K562 (cell line): ENCODE data around the gene ENTREP1.

Experiments
- MEF2D ChIP-seq: conservative IDR thresholded peaks from 2 replicates; pipeline ENCODE4 v1.6.1; 2016; ENCODE audit warnings: low read depth, missing genetic modification characterization, missing compliant biosample characterization
- TAF1 ChIP-seq: IDR thresholded peaks from 2 replicates; pipeline ENCODE4 v1.6.1; 2011; ENCODE audit warnings: mild to moderate bottlenecking, low read length, moderate library complexity; ENCODE audit not compliant: insufficient read depth, control insufficient read depth, severe bottlenecking; ENCODE audit errors: extremely low read depth
- TEAD4 ChIP-seq, 2 experiments: sonication (generic) in 1 of 2; formaldehyde crosslinking in 1 of 2; IDR thresholded peaks; 2 replicates each; pipeline versions ENCODE4 v1.6.1 to v1.8.0; 2012 to 2022; ENCODE audit warnings: borderline replicate concordance in 1 of 2, inconsistent platforms in 1 of 2, low read length in 1 of 2, mild to moderate bottlenecking in 1 of 2, missing genetic modification reagents in 1 of 2
- ZNF436 ChIP-seq: fragments of 250-450, 450-650 bp; sonication (Bioruptor Pico); formaldehyde crosslinking; IDR thresholded peaks from 2 replicates; pipeline ENCODE4 v1.7.0; 2020; ENCODE audit warnings: mild to moderate bottlenecking
- ZNF589 ChIP-seq: fragments of 200-800 bp; sonication (Bioruptor generic); IDR thresholded peaks from 2 replicates; pipeline ENCODE4 v1.6.1; 2016; ENCODE audit warnings: low read depth, missing genetic modification characterization, missing compliant biosample characterization
- ZNF830 ChIP-seq: fragments of 250-450 bp; sonication (Bioruptor Pico); IDR thresholded peaks from 2 replicates; pipeline ENCODE4 v1.5.0; 2021; ENCODE audit warnings: mild to moderate bottlenecking
- TF ChIP-seq, protein P1 (sequence below): sonication (generic); formaldehyde crosslinking; IDR thresholded peaks from 2 replicates; pipeline ENCODE4 v1.8.1; 2023; ENCODE audit warnings: mild to moderate bottlenecking, missing genetic modification reagents
- TF ChIP-seq, protein P2 (sequence below): sonication (generic); formaldehyde crosslinking; IDR thresholded peaks from 2 replicates; pipeline ENCODE4 v1.8.1; 2022; ENCODE audit warnings: missing genetic modification reagents
- TF ChIP-seq, protein P3 (sequence below): fragments of 450-650 bp; IDR thresholded peaks from 2 replicates; pipeline ENCODE4 v1.6.1; 2014; ENCODE audit warnings: low read depth, mild to moderate bottlenecking, moderate library complexity, borderline replicate concordance
- TF ChIP-seq, protein P4 (sequence below): fragments of 450-650 bp; IDR thresholded peaks from 2 replicates; pipeline ENCODE4 v1.6.1; 2016; ENCODE audit warnings: mild to moderate bottlenecking

DNA sequence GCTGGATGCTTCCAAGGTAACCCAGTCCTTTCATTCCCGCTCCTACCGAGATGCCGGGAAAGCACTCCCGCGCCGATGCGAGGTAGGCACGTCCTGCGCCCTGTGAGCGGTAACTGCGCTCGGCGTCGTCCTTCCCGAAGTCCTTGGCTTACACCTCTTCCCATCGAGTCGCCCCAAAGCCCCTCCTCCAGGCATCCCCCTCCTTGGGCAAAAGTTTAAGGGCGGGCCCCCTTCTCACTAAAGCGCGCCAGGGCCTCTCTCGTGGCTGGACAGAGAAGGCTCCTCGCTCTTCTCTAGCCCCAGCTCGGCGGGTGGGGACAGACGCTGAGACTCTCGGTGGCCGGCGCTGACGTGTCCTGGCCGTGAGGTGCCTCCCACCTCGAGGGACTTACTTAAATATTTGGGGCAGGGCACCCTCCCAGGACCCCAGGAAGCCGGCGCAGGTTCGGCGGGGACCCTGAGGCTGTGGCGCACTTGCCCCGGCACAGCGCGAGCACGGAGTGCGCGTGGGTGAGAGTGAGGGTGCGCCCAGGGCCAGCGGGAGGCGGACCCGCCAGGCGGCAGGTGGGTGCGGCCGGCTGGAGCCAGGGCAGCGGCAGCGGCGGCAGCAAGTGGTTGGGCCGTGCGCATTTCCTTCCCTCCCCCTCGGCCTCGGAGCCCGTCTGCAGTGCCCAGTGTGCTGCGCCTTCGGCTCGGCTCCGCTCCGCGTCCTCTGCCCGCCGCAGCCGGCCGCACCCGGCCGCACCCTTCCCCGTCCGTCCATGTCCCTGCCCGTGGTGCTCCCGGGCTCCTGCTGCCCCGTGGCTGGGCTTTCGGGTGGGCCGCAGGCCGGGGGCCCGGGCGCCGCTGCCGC lies at the start of gene ENTREP1:
- TF ChIP-seq ZNF436: no peak
- TF ChIP-seq, protein P1, sequence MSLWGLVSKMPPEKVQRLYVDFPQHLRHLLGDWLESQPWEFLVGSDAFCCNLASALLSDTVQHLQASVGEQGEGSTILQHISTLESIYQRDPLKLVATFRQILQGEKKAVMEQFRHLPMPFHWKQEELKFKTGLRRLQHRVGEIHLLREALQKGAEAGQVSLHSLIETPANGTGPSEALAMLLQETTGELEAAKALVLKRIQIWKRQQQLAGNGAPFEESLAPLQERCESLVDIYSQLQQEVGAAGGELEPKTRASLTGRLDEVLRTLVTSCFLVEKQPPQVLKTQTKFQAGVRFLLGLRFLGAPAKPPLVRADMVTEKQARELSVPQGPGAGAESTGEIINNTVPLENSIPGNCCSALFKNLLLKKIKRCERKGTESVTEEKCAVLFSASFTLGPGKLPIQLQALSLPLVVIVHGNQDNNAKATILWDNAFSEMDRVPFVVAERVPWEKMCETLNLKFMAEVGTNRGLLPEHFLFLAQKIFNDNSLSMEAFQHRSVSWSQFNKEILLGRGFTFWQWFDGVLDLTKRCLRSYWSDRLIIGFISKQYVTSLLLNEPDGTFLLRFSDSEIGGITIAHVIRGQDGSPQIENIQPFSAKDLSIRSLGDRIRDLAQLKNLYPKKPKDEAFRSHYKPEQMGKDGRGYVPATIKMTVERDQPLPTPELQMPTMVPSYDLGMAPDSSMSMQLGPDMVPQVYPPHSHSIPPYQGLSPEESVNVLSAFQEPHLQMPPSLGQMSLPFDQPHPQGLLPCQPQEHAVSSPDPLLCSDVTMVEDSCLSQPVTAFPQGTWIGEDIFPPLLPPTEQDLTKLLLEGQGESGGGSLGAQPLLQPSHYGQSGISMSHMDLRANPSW (CRISPR knock-in tag): no peak
- no peak for TF ChIP-seq ZNF830 (CRISPR knock-in tag)
- TF ChIP-seq, protein P2, sequence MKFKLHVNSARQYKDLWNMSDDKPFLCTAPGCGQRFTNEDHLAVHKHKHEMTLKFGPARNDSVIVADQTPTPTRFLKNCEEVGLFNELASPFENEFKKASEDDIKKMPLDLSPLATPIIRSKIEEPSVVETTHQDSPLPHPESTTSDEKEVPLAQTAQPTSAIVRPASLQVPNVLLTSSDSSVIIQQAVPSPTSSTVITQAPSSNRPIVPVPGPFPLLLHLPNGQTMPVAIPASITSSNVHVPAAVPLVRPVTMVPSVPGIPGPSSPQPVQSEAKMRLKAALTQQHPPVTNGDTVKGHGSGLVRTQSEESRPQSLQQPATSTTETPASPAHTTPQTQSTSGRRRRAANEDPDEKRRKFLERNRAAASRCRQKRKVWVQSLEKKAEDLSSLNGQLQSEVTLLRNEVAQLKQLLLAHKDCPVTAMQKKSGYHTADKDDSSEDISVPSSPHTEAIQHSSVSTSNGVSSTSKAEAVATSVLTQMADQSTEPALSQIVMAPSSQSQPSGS (CRISPR knock-in tag): no peak
- TF ChIP-seq TEAD4 (IDR thresholded peaks at IDR 0.05; ENCODE audit: low read length): no peak
- no peak for TF ChIP-seq TEAD4 (CRISPR knock-in tag; IDR thresholded peaks at IDR 0.05; ENCODE audit: borderline replicate concordance)
- TF ChIP-seq, protein P3, sequence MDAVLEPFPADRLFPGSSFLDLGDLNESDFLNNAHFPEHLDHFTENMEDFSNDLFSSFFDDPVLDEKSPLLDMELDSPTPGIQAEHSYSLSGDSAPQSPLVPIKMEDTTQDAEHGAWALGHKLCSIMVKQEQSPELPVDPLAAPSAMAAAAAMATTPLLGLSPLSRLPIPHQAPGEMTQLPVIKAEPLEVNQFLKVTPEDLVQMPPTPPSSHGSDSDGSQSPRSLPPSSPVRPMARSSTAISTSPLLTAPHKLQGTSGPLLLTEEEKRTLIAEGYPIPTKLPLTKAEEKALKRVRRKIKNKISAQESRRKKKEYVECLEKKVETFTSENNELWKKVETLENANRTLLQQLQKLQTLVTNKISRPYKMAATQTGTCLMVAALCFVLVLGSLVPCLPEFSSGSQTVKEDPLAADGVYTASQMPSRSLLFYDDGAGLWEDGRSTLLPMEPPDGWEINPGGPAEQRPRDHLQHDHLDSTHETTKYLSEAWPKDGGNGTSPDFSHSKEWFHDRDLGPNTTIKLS: no peak
- no peak for TF ChIP-seq MEF2D (tag)
- TF ChIP-seq, protein P4, sequence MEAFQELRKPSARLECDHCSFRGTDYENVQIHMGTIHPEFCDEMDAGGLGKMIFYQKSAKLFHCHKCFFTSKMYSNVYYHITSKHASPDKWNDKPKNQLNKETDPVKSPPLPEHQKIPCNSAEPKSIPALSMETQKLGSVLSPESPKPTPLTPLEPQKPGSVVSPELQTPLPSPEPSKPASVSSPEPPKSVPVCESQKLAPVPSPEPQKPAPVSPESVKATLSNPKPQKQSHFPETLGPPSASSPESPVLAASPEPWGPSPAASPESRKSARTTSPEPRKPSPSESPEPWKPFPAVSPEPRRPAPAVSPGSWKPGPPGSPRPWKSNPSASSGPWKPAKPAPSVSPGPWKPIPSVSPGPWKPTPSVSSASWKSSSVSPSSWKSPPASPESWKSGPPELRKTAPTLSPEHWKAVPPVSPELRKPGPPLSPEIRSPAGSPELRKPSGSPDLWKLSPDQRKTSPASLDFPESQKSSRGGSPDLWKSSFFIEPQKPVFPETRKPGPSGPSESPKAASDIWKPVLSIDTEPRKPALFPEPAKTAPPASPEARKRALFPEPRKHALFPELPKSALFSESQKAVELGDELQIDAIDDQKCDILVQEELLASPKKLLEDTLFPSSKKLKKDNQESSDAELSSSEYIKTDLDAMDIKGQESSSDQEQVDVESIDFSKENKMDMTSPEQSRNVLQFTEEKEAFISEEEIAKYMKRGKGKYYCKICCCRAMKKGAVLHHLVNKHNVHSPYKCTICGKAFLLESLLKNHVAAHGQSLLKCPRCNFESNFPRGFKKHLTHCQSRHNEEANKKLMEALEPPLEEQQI: no peak
- no peak for TF ChIP-seq TAF1
- no peak for TF ChIP-seq ZNF589 (CRISPR knock-in tag)
